CD4-positive, alpha-beta T cell treated with Interleukin-10 for 1 hour (primary cell): ENCODE results near the gene PRSS16.
"Not testable (repeated sequence)": the region's sequence is repeated elsewhere in the genome, so short reads cannot be mapped to it uniquely, and the experiment has no call there.

Experiments
- DNase-seq: peaks from one replicate; pipeline ENCODE4 v3.0.0-alpha.2; 2020

Gene PRSS16, protein sequence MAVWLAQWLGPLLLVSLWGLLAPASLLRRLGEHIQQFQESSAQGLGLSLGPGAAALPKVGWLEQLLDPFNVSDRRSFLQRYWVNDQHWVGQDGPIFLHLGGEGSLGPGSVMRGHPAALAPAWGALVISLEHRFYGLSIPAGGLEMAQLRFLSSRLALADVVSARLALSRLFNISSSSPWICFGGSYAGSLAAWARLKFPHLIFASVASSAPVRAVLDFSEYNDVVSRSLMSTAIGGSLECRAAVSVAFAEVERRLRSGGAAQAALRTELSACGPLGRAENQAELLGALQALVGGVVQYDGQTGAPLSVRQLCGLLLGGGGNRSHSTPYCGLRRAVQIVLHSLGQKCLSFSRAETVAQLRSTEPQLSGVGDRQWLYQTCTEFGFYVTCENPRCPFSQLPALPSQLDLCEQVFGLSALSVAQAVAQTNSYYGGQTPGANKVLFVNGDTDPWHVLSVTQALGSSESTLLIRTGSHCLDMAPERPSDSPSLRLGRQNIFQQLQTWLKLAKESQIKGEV

DNA sequence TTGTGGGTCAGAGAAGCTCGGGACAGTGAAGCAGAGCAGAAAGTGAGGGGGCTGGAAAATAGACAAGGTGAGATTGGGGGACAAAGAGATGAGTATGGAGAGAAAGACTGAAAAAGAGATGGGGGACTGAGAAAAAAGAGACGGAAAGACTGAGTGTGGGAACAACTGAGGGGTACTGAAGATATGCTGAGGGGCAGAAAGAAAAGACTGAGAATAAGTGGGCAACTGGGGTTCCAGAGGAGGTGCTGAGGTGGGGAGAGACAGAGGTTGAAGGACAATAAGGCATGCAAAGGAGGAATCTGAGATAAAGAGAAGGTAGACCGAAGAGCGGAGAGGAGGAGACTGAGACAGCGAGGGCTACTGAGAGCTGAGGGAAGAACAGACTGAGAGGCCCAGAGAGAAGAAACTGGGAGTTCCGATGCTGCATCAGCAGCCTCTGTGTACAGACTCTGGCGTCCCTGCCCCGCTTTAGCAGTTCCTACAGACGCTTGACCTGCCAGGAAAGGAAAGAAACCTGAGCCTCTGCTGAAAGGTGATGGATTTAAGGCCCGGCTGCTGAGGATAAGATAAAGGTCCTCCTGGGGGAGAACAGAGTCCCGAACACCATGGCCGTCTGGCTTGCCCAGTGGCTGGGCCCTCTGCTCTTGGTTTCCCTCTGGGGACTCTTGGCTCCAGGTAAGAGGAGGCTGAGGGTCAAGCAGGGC lies at the start of gene PRSS16:
Gene PRSS16 (plus strand): TSS at position 569 of the 704 bp plus-strand sequence. CDS start 37 bp downstream, at position 606.
- DNase-seq, result no peak

DNA sequence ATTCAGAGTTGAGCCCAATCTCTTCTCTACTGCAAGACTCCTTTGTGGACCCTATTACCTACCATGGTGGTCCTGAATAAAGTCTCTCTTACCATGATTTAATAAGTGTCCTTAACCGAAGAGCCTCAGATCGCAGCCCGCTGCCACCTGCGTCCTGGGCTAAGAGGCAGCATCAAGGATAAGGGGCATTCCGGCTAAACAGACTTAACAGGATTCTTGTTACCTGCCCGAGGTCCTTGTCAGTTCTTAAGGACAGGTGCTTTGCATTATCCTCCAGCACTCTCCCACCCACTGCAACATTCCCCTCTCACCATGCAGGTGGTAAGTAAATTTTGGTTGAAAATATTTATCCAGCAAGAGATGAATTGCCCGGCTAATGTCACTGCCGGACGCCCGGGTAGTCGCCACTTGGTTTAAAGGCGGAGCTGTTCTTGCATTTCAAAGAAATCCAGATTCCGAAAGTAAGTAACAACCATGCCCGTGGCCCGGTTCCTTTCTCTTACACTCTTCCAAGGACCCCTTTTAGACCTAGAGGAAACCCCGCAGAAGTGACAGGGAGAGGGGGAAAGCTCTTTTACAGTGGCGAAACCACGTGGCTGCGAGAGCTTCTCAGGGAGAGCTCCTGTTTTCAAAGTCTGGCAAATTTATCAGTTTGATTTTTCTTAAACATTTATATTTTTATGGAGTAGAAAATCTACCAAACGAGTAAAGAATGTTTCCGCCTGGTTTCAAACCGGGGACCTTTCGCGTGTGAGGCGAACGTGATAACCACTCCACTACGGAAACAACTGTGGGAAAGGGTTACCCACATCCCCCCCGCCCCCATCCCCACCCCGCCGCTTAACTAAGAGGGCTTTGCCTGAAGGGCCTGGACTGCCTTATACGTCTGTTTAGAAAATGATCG lies 41.9 kb upstream of the PRSS16 start:
- DNase-seq, result no peak

DNA sequence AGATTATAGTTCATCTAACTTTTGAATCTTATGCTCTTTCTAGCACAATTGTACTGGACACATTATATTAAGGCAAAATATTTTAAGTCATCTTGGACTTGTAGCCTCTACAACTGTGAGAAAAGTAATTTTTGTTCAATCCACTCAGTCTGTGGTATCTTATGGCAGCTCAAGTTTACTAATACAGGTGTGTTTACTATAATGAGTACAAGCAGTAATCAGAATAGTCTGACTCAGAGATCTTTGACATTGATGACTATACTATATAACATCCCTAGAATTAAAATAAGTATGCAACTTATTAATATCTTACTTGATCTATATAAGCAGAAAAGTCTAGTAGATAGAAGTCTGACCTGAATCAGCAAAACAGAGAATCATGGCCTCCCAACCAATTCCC lies 40.7 kb upstream of the PRSS16 start:
- no peak for DNase-seq

DNA sequence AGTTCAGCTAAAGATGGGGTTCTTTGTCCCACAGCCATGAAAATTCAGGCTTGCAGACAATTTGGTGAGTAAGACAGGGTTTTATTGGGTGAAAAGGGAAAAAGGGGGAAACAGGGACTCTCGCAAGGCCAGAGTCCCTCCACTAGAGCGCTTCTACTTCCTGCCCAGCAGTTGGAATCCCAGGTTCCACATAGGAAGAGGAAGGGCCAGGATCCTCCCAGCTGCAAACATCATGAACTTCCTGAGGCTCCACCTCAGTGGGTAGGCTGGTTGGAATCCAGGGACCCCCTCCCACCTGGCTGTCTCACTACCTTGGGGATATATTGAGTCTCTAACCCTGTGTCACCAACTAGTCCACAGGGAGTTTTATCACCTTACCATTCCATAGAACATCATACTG lies 39.5 kb upstream of the PRSS16 start:
- DNase-seq, result no peak

DNA sequence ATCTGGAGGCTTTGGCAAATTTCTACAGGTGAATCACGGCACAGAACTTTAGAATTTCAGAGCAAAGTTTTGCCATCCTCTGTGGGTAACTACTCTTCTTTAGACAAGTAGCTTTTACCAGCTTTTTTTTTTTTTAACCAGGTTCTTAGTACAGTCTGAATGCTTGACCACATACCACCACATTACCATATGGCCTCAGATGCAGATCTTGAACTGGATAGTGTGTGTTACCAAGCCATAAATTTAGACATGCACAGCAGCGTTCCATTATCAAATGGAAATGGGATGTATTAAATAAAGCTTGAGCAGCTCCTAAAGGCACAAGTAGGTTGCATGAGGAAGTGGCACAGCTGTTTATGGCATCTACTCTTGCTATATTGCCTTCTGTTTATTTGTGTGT lies 38.3 kb upstream of the PRSS16 start:
- no peak for DNase-seq

DNA sequence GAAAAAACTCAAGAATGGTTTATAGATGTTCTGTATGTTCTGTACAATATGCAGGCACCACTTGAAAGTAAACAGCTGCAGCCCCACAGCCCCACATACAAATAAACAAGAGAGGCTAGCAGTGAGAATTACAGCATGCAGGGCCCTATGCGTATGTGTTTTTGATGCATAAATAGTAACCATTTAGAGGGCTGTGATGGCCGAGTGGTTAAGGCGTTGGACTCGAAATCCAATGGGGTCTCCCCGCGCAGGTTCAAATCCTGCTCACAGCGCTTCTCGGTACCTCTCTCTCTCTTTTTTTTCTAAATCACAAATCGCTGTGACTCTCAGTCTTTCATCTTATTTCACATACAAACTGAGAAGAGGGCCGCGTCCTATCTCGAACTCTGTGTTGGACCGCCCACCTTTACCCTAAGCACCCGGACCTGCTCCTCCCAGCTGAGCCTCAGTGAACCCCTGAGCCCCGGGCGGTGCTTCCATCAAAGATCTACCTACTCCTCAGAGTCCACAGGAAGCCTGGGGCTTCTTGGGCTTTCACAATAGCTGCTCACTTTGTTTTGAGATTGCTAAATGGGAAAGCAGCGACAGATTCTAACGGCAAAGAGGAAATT lies 37.7 kb upstream of the PRSS16 start:
- no peak for DNase-seq

DNA sequence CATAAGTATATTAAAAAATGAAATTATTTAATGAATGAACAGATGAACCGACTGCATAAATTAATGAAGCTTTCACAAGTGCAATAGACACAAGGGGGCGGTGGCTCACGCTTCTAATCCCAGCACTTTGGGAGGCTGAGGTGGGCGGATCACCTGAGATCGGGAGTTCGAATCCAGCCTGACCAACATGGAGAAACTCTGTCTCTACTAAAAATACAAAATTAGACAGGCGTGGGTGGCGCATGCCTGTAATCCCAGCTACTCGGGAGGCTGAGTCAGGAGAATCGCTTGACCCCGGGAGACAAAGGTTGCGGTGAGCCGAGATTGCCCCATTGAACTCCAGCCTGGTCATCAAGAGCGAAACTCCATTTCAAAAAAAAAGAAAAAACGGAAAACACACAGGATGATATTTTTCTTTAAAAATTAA lies 34.4 kb upstream of the PRSS16 start:
- DNase-seq, result not testable (repeated sequence)

DNA sequence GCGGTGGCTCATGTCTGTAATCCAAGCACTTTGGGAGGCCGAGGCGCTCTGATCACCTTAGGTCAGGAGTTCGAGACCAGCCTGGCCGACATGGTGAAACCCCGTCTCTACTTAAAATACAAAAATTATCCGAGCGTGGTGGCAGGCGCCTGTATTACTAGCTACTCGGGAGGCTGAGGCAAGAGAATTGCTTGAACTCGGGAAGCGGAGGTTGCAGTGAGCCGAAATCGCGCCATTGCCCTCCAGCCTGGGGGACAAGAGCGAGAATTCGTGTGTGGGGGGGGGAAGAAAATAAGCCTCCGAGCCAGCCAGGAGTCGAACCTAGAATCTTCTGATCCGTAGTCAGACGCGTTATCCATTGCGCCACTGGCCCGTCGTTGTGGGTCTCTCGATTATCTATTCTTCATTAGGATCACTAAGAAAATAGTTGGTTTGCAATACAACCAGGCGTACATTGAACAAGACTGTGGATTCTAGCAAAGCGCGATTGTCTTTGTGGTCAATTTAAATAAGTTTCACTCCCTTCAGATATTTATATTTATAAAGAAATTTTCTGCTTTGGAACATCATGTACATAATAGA lies 33.9 kb upstream of the PRSS16 start:
- DNase-seq, result no peak

DNA sequence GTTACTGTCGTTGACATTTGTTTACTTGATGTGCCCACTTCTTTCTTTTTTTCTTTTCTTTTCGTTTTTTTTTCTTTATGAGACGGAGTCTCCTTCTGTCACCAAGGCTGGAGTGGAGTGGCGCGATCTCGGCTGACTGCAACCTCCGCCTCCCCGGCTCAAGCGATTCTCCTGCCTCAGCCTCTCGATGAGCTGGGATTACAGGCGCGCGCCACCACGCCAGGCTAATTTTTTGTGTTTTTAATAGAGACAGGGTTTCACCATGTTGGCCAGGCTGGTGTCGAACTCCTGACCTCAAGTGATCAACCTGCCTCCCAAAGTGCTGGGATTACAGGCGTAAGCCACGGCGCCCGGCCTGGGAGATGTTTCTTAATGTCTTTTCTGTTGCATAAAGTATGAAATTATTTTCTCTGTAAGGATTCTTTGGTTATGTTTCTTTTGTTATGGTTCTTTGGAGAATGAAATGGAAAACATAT lies 33.3 kb upstream of the PRSS16 start:
- no peak for DNase-seq

DNA sequence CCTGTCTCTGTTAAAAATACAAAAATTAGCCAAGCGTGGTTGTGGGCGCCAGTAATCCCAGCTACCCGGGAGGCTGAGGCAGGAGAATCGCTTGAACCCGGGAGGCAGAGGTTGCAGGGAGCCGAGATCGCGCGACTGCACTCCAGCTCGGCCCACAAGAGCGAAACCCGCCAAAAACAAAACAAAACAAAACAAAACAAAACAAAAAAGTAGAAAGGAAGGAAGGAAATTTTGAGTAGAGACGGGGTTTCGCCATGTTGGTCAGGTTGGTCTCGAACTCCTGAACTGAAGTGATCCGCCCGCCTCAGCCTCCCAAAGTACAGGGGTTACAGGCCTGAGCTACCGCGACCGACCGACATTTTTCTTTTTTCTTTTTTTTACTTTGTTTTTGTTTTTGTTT lies 30.6 kb upstream of the PRSS16 start:
- DNase-seq, result no peak

DNA sequence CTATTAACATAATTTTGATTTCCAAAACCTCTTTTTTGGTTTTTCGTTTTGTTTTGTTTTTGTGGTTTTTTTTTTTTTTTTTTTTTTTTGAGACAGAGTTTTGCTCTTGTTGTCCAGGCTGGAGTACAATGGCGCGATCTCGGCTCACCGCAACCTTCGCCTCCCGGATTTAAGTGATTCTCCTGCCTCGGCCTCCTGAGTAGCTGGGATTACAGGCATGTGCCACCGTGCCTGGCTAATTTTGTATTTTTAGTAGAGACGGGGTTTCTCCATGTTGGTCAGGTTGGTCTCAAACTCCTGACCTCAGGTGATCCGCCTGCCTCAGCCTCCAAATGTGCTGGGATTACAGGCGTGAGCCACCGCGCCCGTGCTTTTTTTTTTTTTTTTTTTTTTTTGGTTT lies 24.5 kb upstream of the PRSS16 start:
- DNase-seq, result not testable (repeated sequence)

DNA sequence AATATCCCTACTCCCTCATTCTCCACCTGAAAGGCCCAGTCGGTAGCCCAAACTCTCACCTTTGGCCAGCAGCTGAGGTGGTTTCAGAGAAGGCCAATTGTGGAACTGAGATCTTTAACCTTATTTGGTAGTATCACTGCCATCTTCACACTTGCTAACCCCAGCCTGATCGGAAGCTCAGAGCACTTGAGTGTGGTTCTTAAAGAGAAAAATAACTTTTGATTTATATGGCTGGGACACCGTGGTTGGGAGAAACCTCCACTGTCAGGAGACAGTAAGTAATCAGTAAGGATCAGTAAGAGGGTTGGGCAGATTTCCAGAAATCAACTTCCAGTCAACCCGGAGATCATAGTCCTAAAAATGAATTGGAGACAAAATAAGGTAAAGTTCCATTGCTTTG lies 22.8 kb upstream of the PRSS16 start:
- DNase-seq, result no peak

DNA sequence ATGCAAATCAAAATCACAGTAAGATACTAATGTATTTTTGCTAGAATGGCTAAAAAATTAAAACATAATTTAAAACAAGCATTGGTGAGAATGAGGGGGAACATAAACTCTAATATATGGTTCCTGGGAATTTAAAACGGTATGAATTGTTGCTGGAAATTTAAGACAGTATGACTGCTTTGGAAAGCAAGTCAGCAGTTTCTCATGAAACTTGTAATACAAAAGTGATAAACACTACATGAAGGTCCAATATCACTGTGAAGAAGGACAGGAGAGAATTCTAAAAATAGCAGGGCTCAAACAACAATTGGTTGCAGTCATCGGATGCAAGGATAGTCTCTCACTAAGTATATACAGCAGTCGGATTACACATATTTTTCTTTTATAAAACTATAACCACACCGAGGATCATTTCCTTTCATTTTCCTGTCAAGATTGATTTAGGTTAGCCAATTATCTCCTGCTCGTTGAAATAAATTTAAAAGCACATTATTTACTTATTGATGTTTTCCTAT lies 18.5 kb upstream of the PRSS16 start:
- DNase-seq, result no peak

DNA sequence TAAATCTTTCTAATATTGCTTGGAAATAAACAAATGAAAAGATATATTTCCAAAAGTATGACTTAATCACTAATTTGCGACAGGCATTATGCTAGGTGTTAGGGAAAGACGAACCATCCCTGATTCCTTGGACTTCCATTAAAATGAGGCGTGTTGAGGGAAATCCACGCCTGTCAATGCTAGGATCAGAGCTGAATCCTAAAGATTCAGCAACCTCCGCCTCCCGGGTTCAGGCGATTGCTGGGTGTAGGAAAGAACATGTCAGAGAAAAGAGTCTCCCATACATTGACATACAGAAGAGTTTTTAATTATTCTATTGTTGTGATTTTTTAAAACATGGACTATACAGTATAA lies 16.8 kb upstream of the PRSS16 start:
- DNase-seq, result no peak

DNA sequence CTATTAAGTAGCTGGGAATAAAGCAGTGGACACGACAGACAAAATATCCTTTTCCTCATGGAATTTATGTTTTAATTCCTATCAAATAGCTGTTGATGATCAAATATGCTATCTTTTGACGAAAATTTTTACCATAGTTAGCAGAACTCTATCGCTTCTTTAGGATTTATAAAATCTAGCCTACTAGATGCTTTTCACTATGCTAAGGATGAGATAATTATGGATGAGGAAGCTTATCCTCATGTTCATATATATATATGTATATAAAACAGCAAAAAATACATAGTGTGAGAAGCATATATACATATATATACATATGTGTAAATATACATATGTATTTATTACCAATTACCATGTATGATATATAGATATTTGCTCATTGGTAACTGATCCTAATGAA lies 12.9 kb upstream of the PRSS16 start:
- no peak for DNase-seq

DNA sequence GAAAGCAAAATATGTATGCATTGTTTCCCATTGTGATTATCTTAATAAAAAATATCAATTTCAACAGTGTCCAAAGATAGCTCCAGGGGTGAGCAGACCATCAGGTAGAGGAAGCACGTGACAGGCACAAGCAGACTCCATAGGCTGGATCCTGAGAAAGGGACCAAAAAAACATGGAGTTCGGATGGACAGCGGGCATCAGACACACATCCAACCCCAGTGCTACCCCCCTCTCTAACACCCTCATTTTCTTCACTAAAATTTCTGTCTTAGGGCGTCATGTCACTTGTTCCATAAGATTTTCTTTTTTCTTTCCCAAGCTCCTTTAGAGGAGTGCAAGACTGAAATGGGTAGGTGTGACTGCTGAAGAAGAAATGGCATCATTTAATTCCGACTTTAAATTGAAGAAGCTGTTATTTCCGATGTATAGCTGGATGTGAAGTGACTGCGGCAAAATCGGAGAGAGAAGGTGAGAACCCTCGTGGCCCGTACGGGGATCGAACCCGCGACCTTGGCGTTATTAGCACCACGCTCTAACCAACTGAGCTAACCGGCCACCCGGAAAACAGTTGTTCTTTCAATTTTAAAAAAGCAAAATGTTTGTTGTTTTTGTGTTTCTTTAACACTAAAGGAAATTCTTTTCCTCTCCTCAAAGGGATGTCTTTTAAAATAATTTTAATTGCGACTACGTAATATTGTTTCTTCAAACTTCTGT lies 10.3 kb upstream of the PRSS16 start:
- DNase-seq, result peak; percentile 38

DNA sequence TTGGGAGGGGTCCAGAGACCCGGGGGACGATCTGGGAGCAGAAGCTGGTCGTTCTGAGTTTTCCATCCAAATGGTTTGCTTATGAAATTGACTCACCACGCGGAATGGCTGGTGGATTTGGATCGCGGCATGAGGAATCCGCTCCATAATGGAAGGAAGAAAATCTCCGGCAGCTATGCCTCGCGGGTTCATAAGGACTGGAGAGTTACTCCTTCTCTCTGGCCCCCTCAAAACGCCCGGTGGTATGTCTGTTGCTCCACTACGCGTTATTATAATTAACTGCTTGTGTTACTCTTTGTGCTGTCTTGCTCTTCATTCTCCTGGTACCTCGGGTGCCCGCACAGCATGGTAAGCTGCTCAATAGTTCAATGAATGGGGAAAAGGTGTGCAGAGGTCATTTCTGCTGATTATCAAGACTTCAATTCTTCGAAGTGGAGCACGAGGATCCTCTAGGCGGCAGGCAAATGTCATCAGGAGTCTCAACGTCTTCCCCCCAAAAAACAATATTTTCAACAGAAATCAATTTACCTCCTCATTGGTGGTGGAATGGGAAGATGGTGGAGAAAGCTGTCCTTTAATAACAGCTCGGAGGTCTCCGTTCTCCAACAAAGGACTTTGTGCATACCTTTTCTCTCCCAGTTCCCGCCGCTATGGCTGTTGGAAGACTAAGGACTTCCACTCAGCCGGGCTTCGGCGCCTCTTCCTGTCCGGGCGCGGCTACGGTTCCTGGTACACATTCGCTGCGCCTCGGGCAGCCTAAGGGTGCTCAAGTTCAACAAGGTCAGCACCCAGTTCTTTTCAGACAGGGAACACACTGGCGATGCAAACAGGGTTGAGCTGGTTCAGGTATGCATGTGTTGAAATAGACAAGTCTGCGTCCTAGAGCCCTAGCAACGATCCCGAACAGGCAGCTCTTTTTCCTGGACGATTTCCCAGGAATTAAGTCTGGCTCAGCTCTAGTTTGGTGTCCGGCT lies 9.2 kb upstream of the PRSS16 start:
- no peak for DNase-seq

DNA sequence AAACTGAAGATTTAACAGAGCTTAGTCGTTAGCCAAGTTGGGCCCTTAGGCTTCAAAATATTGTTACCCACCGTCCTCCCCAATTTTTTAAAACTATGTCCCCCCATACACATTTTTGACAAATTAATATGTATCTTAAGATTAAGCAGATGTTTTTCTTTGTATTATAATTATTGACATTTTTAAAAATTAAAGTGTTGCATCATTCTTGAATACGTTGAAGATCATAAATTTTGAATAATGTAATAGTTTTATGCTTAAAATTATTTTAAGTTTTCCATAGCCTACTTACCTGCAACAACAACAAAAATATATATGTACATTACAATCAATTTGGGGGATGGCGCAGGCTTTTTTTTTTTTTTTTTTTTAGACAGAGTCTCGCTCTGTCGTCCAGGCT lies 8.2 kb upstream of the PRSS16 start:
- DNase-seq, result no peak

DNA sequence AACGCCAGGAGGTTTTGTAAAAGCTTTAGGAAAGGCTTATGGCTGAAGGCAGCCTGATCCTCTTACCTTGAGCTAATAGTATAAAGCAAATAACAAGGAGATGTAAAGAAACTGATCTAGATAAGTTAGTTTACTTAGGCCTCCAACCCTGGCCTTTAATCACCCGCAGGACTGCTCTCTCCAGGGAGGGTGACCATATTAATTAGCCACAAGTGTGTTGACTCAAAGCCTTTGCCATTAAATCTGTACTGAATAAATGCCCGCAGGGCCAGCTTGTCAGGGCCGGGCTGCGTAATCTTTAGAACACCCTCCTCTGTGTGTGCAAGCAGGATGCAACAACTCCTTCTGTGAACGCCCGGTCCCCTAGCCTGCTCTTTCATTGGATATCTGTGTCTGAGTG lies 6.1 kb upstream of the PRSS16 start:
- no peak for DNase-seq
